ENCODE data around the gene TGM5.

DNA sequence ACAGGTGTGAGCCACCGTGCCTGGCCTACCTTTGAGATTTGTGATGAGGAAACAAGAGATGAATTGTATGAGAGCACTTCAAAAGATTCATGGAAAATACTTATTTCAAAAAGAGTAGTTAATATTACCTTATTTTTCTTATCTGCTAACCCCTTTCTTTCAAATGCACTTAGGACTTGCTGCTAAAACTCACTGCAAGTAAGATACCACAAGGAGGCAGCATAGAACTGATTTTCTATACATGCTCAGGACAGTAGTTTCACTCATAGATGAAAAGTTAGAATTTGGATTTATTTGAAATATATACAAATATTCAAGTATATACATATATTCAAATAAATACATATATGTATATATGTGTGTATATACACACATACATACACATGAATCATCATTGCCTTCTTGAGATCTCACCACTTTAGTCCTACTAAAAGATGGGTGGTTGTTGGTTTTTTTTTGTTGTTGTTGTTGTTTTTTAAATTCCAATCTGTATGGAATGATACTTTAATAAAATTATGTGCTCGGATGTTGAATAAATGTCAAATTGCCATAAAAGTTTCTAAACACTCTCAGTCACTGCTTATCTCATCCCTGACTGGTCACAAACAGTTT lies 79.1 kb downstream of the TGM5 start:
- TF ChIP-seq, protein P1, sequence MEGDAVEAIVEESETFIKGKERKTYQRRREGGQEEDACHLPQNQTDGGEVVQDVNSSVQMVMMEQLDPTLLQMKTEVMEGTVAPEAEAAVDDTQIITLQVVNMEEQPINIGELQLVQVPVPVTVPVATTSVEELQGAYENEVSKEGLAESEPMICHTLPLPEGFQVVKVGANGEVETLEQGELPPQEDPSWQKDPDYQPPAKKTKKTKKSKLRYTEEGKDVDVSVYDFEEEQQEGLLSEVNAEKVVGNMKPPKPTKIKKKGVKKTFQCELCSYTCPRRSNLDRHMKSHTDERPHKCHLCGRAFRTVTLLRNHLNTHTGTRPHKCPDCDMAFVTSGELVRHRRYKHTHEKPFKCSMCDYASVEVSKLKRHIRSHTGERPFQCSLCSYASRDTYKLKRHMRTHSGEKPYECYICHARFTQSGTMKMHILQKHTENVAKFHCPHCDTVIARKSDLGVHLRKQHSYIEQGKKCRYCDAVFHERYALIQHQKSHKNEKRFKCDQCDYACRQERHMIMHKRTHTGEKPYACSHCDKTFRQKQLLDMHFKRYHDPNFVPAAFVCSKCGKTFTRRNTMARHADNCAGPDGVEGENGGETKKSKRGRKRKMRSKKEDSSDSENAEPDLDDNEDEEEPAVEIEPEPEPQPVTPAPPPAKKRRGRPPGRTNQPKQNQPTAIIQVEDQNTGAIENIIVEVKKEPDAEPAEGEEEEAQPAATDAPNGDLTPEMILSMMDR (IDR thresholded peaks at IDR 0.05) = peak; percentile 13 to 58 (median 51)
- no peak for TF ChIP-seq POLR2A (IDR thresholded peaks at IDR 0.05)

Data from adrenal gland (tissue), 5 donors.